ENCODE measurements around the gene RASD2. TPM values are rescaled to one million over a fixed set of nuclear protein-coding genes. Genes with fewer than 3 reads are reported as not detected.

Gene RASD2
- total RNA-seq, 1 experiment from 2014 or later = 3.1 TPM

GRCh38 chr22:35578836-35579575, 38.4 kb downstream of the RASD2 start:
- Mint-ChIP-seq H3K27me3 (ENCODE audit: low read depth) (no peaks in the 10 kb centered on the region), H3K9me3 (no peaks in the 10 kb centered on the region), H3K27ac (no peak overlapping the region), H3K4me3 (no peak overlapping the region), H3K36me3 (no peaks in the 10 kb centered on the region), H3K4me1 (no peaks in the 10 kb centered on the region)
- POLR2A ChIA-PET = interaction anchor here (0.6 to 1.2 kb wide), 2 partner anchors 12 to 209 kb away, joined by 3 to 4 read pairs; no protein-coding TSS in a partner anchor
- DNase-seq (ENCODE audit: low spot score) = no peak
- TF ChIP-seq JAZF1 (CRISPR knock-in tag; IDR thresholded peaks at IDR 0.05) = no peak
- no peak for TF ChIP-seq ZNF219 (CRISPR knock-in tag; IDR thresholded peaks at IDR 0.05; ENCODE audit: borderline replicate concordance)
- ATAC-seq = no peak
- CTCF ChIA-PET = interaction anchor here (0.9 to 1.6 kb wide), 2 partner anchors 38 to 148 kb away, joined by 3 to 7 read pairs; partner anchors contain the start of gene RASD2

DNA sequence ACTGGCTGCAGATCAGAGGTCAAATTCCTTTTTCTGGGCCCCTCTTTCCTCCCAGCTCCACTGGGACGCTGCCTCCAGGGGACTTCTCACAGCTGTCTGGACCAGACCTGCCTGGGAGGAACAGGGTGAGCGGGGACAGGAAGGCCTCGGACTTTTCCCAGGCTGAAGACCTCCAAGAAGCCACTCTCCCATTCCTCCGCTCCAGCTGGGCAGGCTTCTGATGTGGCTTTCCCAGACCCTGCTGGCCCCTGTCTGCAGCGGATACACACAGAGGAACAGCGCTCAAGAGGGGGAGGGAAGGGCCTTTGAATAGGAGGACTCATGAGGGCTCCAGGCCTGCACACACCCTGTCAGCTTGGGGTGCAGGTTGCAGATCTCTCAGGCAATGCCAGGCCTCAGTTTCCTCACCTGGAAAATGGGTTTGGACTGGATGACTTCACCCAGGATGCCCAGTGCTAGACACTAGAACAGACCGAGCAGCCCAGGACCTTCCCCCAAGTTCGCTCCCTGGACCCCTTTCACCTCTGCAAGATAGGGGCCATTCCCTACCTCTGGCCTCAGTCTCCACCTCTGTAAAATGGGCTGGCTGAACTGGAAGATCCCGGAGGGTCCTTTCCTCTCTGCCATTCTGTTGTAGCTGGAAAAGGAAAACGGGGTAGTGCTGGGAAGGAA, 39.9 kb downstream of the RASD2 start:
- DNase-seq (ENCODE audit: low spot score) (no peak), ATAC-seq (no peak)
- ChIA-PET POLR2A (interaction anchor here (1.2 kb wide), 1 partner anchor 13 kb away, joined by 3 read pairs; no protein-coding TSS in a partner anchor), CTCF (interaction anchor here (0.6 to 1.6 kb wide), 3 partner anchors 106 to 150 kb away, joined by 3 to 7 read pairs (median 4); no protein-coding TSS in a partner anchor)
- Mint-ChIP-seq H3K9me3 (no peaks in the 10 kb centered on the region), H3K36me3 (no peaks in the 10 kb centered on the region), H3K27me3 (ENCODE audit: low read depth) (no peaks in the 10 kb centered on the region), H3K27ac (no peak overlapping the region), H3K4me1 (no peaks in the 10 kb centered on the region), H3K4me3 (no peak overlapping the region)
- TF ChIP-seq ATF2 (CRISPR knock-in tag; IDR thresholded peaks at IDR 0.05; ENCODE audit: borderline replicate concordance, low read depth) (no peak), ATF3 (CRISPR knock-in tag; conservative IDR thresholded peaks at IDR 0.05) (no peak), TEAD1 (CRISPR knock-in tag; IDR thresholded peaks at IDR 0.05) (no peak), ZNF317 (CRISPR knock-in tag; IDR thresholded peaks at IDR 0.05; ENCODE audit: borderline replicate concordance, low read depth) (no peak), FOXK1 (CRISPR knock-in tag; IDR thresholded peaks at IDR 0.05) (no peak), ZNF121 (CRISPR knock-in tag; IDR thresholded peaks at IDR 0.05) (no peak), MYBL2 (CRISPR knock-in tag; IDR thresholded peaks at IDR 0.05) (no peak), ZNF425 (CRISPR knock-in tag; conservative IDR thresholded peaks at IDR 0.05) (no peak), ZNF532 (CRISPR knock-in tag; IDR thresholded peaks at IDR 0.05; ENCODE audit: borderline replicate concordance) (no peak), ZNF232 (CRISPR knock-in tag; IDR thresholded peaks at IDR 0.05) (no peak), ZSCAN18 (CRISPR knock-in tag; IDR thresholded peaks at IDR 0.05) (no peak), AFF4 (CRISPR knock-in tag; IDR thresholded peaks at IDR 0.05; ENCODE audit: borderline replicate concordance) (no peak), NFATC4 (CRISPR knock-in tag; IDR thresholded peaks at IDR 0.05) (no peak)
- TF ChIP-seq, protein P1, sequence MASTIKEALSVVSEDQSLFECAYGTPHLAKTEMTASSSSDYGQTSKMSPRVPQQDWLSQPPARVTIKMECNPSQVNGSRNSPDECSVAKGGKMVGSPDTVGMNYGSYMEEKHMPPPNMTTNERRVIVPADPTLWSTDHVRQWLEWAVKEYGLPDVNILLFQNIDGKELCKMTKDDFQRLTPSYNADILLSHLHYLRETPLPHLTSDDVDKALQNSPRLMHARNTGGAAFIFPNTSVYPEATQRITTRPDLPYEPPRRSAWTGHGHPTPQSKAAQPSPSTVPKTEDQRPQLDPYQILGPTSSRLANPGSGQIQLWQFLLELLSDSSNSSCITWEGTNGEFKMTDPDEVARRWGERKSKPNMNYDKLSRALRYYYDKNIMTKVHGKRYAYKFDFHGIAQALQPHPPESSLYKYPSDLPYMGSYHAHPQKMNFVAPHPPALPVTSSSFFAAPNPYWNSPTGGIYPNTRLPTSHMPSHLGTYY (CRISPR knock-in tag; IDR thresholded peaks at IDR 0.05) = no peak
